Adrenal gland (tissue), 12 donors: ENCODE data around the gene STK39. TPM values are rescaled to one million over a fixed set of nuclear protein-coding genes. Genes with fewer than 3 reads are reported as not detected.
A peak's percentile ranks its signal among the peaks of the same experiment; 100 is the strongest.

Source experiments
- DNase-seq, 7 donors: peaks; one replicate each; pipeline ENCODE4 v3.0.0-alpha.2; 2019 to 2020
- H3K27ac ChIP-seq, 5 donors: fragments of 200-600 bp; sonication (generic) in 4 of 5; 1 replicate in 3 of 5; 2 replicates in 2 of 5; pipeline versions ENCODE4 v1.5.1 to v1.8.0; 2016 to 2020; ENCODE audit warnings: mild to moderate bottlenecking in 1 of 5
- H3K27me3 ChIP-seq: fragments of 200-600 bp; 2 replicates; pipeline ENCODE4 v1.8.0; 2021
- H3K36me3 ChIP-seq, 2 donors: fragments of 200-600 bp; replicated peaks in 1 of 2; 1 replicate in 1 of 2; 2 replicates in 1 of 2; pipeline versions ENCODE4 v1.5.1 to v1.8.0; 2018 to 2022
- H3K4me1 ChIP-seq, 2 donors: fragments of 200-600 bp; replicated peaks in 1 of 2; 1 replicate in 1 of 2; 2 replicates in 1 of 2; pipeline versions ENCODE4 v1.5.1 to v1.8.0; 2018 to 2021
- H3K4me3 ChIP-seq, 4 donors: fragments of 200-600 bp; sonication (generic) in 3 of 4; one replicate each; pipeline ENCODE4 v1.5.1; 2016 to 2018
- H3K9me3 ChIP-seq, 3 donors: fragments of 200-600 bp; sonication (generic) in 1 of 3; replicated peaks in 1 of 3; 1 replicate in 2 of 3; 2 replicates in 1 of 3; pipeline versions ENCODE4 v1.5.1 to v1.8.0; 2016 to 2021
- CTCF ChIP-seq, 6 experiments: fragments of 450-650 bp in 4 of 6; fragments of 200-600 bp in 2 of 6; sonication (generic) in 1 of 6; IDR thresholded peaks; 1 replicate in 5 of 6; 2 replicates in 1 of 6; pipeline versions ENCODE4 v1.5.1 to v1.8.0; 2016 to 2021; ENCODE audit warnings: antibody characterized with exemption in 6 of 6, mild to moderate bottlenecking in 2 of 6, moderate library complexity in 1 of 6
- POLR2A ChIP-seq, 2 donors: fragments of 450-650 bp; IDR thresholded peaks; one replicate each; pipeline ENCODE4 v1.6.1; 2017; ENCODE audit warnings: antibody characterized with exemption in 2 of 2, mild to moderate bottlenecking in 2 of 2, moderate library complexity in 1 of 2
- WGBS, 4 donors: extraction: QIAGEN DNeasy Blood & Tissue Kit in 2 of 4; methylation state at CpG; one replicate each; pipeline versions ENCODE4 v1.1.5 to v1.1.7; 2013 to 2017; 5-methylcytosine and 5-hydroxymethylcytosine counted together
- intact Hi-C, 2 donors: fragments of 100-400 bp; cut with DNase I; formaldehyde crosslinking; loops; one replicate each; pipeline versions ENCODE4 v1.14.1 to v1.15.0; 2022 to 2023
- polyA plus RNA-seq, 3 donors: library from polyadenylated mRNA; stranded (reverse); fragments of 200-250 nt in 2 of 3; fragments of 350-450 nt in 1 of 3; fragmentation: Illumina TruSeq in 1 of 3; extraction: RNeasy Lipid Tissue Mini Kit (QIAGEN cat#74804) in 1 of 3; gene quantifications; one replicate each; pipeline ENCODE4 v1.2.3, GENCODE V29; 2013 to 2014
- total RNA-seq, 9 donors: library from RNA; depleted of rRNA in 4 of 9; stranded (reverse); fragments of >200 nt in 4 of 9; fragments of 120-200 nt in 1 of 9; fragmentation: NEBNext Ultra II Directional in 1 of 9; extraction: Animal tissue kit (Norgen Biotek cat#: 25700) in 1 of 9; gene quantifications; one replicate each; pipeline versions ENCODE4 v1.1.0 to v1.2.4, GENCODE V29; 2013 to 2023
- donor health status: healthy with polysubstance abuse.
- donor health status: Bipolar disorder and iron deficiency.
- donor health status: DM: yes; HTN: yes; CAD: no.
- donor health status: DM: no; HTN: no; CAD: no.
- donor health status: DM: no; HTN: no; CAD: no.
- donor health status: DM: yes; HTN: yes; CAD: no.

Gene STK39
- total and polyA plus RNA-seq, 12 donors, result 2.4 to 11.1 (median 5.8) TPM

DNA sequence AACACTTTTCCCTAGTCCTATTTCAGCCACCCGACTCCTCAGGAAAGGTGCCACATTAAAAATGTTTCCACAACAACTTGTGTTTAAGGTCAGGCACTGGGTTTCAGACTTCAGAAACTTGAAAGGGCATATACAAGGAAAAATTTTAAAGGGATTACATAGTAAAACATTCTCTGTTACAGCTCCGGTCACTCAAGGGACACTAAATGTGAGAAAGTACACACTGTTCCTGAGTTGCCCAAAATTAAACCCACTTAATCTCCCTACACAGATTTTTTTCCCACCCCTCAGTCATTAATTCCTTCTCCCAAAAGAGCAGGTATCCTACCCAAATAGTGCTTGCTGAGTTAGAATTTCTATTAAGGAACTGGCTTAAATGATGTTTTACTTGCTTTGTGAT, 14.2 kb downstream of the STK39 start:
- DNase-seq, result no peak
- intact Hi-C loops, result no loop called here
- Histone ChIP-seq H3K27me3 (no peaks in the 10 kb centered on the region), H3K4me1 (no peaks in the 10 kb centered on the region), H3K4me3 (no peak overlapping the region), H3K27ac (no peak overlapping the region), H3K36me3 (no peaks in the 10 kb centered on the region), H3K9me3 (no peaks in the 10 kb centered on the region)
- WGBS, 4 donors, result 86 to 96% (median 89%) methylated on average over 2 of the region's 2 CpGs
- TF ChIP-seq POLR2A (IDR thresholded peaks at IDR 0.05), result no peak
- no peak for TF ChIP-seq CTCF (IDR thresholded peaks at IDR 0.05)

DNA sequence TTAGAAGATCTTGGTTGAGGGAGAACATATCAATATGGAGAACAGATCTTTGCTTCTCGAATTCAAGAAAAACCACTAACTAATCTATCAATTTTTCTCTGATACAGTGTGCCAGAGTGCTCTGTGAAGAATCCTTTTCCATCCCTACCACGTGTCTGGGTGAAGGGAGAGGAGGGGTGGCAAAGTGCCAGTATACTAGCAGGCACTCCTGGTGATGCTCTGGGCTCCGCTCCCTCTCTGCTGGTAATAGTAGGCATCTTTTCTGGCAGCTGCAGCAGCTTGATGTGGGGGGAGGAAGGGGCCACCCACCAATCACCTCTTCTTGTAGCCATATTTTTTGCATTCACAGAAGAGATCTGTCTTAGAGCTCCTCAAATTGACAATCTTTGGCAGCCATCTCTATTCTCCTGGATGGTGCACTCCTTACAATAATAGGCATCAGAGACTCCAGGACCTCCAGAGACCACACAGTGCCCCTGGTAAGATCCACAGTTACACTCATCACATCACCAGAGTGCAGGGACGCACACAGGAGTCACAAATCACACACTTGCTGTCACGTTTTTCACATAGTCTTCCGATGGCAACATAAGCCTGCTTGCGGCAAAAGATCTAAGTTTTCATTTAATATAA, 15.7 kb downstream of the STK39 start:
- no peaks in the 10 kb centered on the region for H3K9me3 ChIP-seq
- H3K27ac ChIP-seq, result no peak overlapping the region
- no peaks in the 10 kb centered on the region for H3K4me1 ChIP-seq
- intact Hi-C loops, result no loop called here
- DNase-seq, result peak in 1 of 7 donors; percentile 73
- WGBS, 4 donors, result 81 to 88% (median 85%) methylated on average over 7 of the region's 7 CpGs
- H3K36me3 ChIP-seq, result no peaks in the 10 kb centered on the region
- no peak overlapping the region for H3K4me3 ChIP-seq
- no peaks in the 10 kb centered on the region for H3K27me3 ChIP-seq
- TF ChIP-seq POLR2A (IDR thresholded peaks at IDR 0.05) (no peak), CTCF (IDR thresholded peaks at IDR 0.05) (no peak)

- Histone ChIP-seq H3K4me1 (no peaks in the 10 kb centered on the region), H3K4me3 (no peak overlapping the region), H3K27ac (no peak overlapping the region), H3K36me3 (no peaks in the 10 kb centered on the region), H3K9me3 (no peaks in the 10 kb centered on the region), H3K27me3 (no peaks in the 10 kb centered on the region)
- 98 to 100% (median 98%) methylated on average over 5 of the region's 5 CpGs for WGBS, 4 donors
- DNase-seq, result no peak
- TF ChIP-seq CTCF (IDR thresholded peaks at IDR 0.05) (no peak), POLR2A (IDR thresholded peaks at IDR 0.05) (no peak)
- intact Hi-C loops, result no loop called here
These were observed 17.0 kb downstream of the STK39 start for GRCh38 chr2:168230389-168230788.

GRCh38 chr2:168224346-168224745, 23.0 kb downstream of the STK39 start:
- 89 to 97% (median 96%) methylated on average over 2 of the region's 2 CpGs for WGBS, 4 donors

More at GRCh38 chr2:168224346-168224745, 23.0 kb downstream of the STK39 start:
- intact Hi-C loops, result no loop called here
- no peak for DNase-seq
- TF ChIP-seq POLR2A (IDR thresholded peaks at IDR 0.05), result no peak
- TF ChIP-seq CTCF (IDR thresholded peaks at IDR 0.05), result no peak
- Histone ChIP-seq H3K4me3 (no peak overlapping the region), H3K27me3 (no peaks in the 10 kb centered on the region), H3K9me3 (no peaks in the 10 kb centered on the region), H3K27ac (no peak overlapping the region), H3K36me3 (no peaks in the 10 kb centered on the region), H3K4me1 (peaks cover 0 to 4% of the 10 kb centered on the region in 2 donors)
